Liver (tissue), 9 donors: Measurements from ENCODE around the gene PPM1K. TPM values are rescaled to one million over a fixed set of nuclear protein-coding genes. Genes with fewer than 3 reads are reported as not detected.

ENCODE experiments used
- DNase-seq: peaks from one replicate; pipeline ENCODE4 v3.0.0-alpha.2; 2017; ENCODE audit warnings: low spot score
- H3K27ac ChIP-seq, 2 donors: one replicate each; pipeline ENCODE4 v1.7.0; 2013; ENCODE audit warnings: inconsistent platforms in 2 of 2, low read length in 2 of 2, control low read depth in 1 of 2, low read depth in 1 of 2, mild to moderate bottlenecking in 1 of 2
- H3K27me3 ChIP-seq, 4 donors: one replicate each; pipeline versions ENCODE4 v1.6.1 to v1.7.0; 2013; ENCODE audit warnings: low read length in 3 of 4, inconsistent platforms in 1 of 4, mild to moderate bottlenecking in 1 of 4, moderate library complexity in 1 of 4; ENCODE audit not compliant: control insufficient read depth in 4 of 4, insufficient read depth in 4 of 4
- H3K36me3 ChIP-seq, 4 donors: one replicate each; pipeline versions ENCODE4 v1.6.1 to v1.7.0; 2013; ENCODE audit warnings: low read length in 3 of 4, mild to moderate bottlenecking in 3 of 4, low read depth in 1 of 4, moderate library complexity in 1 of 4; ENCODE audit not compliant: control insufficient read depth in 4 of 4, insufficient read depth in 3 of 4
- H3K4me1 ChIP-seq, 4 donors: one replicate each; pipeline versions ENCODE4 v1.6.1 to v1.7.0; 2013; ENCODE audit warnings: low read length in 3 of 4, mild to moderate bottlenecking in 3 of 4, moderate library complexity in 1 of 4; ENCODE audit not compliant: control insufficient read depth in 4 of 4, insufficient read depth in 4 of 4
- H3K4me3 ChIP-seq, 3 donors: one replicate each; pipeline versions ENCODE4 v1.6.1 to v1.7.0; 2013; ENCODE audit warnings: low read length in 3 of 3, control low read depth in 1 of 3, low read depth in 1 of 3, mild to moderate bottlenecking in 1 of 3
- H3K9ac ChIP-seq, 2 donors: one replicate each; pipeline ENCODE4 v1.7.0; 2013; ENCODE audit warnings: low read length in 2 of 2, mild to moderate bottlenecking in 2 of 2, moderate library complexity in 2 of 2, control low read depth in 1 of 2, low read depth in 1 of 2
- H3K9me3 ChIP-seq, 4 donors: one replicate each; pipeline versions ENCODE4 v1.6.1 to v1.7.0; 2013; ENCODE audit warnings: low read length in 3 of 4; ENCODE audit not compliant: control insufficient read depth in 4 of 4
- EGR1 ChIP-seq, 2 donors: IDR thresholded peaks; 2 replicates each; pipeline ENCODE4 v1.6.1; 2016 to 2018; ENCODE audit warnings: antibody characterized with exemption in 2 of 2, low read depth in 2 of 2
- FOXA1 ChIP-seq: IDR thresholded peaks from 2 replicates; pipeline ENCODE4 v1.6.1; 2016; ENCODE audit warnings: antibody characterized with exemption
- FOXA2 ChIP-seq: IDR thresholded peaks from 2 replicates; pipeline ENCODE4 v1.6.1; 2016; ENCODE audit warnings: antibody characterized with exemption
- GABPA ChIP-seq, 2 donors: IDR thresholded peaks in 1 of 2; conservative IDR thresholded peaks in 1 of 2; 2 replicates each; pipeline ENCODE4 v1.6.1; 2016; ENCODE audit warnings: antibody characterized with exemption in 2 of 2, mild to moderate bottlenecking in 1 of 2, moderate library complexity in 1 of 2
- HNF4A ChIP-seq, 2 donors: conservative IDR thresholded peaks; 2 replicates each; pipeline ENCODE4 v1.6.1; 2016; ENCODE audit warnings: antibody characterized with exemption in 2 of 2, mild to moderate bottlenecking in 2 of 2
- HNF4G ChIP-seq: IDR thresholded peaks from 2 replicates; pipeline ENCODE4 v1.6.1; 2016; ENCODE audit warnings: antibody characterized with exemption
- JUND ChIP-seq, 2 donors: IDR thresholded peaks; 2 replicates each; pipeline ENCODE4 v1.6.1; 2016; ENCODE audit warnings: antibody characterized with exemption in 2 of 2
- NR2F2 ChIP-seq: IDR thresholded peaks from 2 replicates; pipeline ENCODE4 v1.6.1; 2016; ENCODE audit warnings: antibody characterized with exemption
- RAD21 ChIP-seq, 2 donors: IDR thresholded peaks; 2 replicates each; pipeline ENCODE4 v1.6.1; 2016; ENCODE audit warnings: antibody characterized with exemption in 2 of 2, mild to moderate bottlenecking in 2 of 2
- SP1 ChIP-seq: IDR thresholded peaks from 2 replicates; pipeline ENCODE4 v1.6.1; 2018; ENCODE audit warnings: antibody characterized with exemption, mild to moderate bottlenecking
- TAF1 ChIP-seq: conservative IDR thresholded peaks from 2 replicates; pipeline ENCODE4 v1.6.1; 2016; ENCODE audit warnings: antibody characterized with exemption, mild to moderate bottlenecking
- YY1 ChIP-seq: IDR thresholded peaks from 2 replicates; pipeline ENCODE4 v1.6.1; 2016; ENCODE audit warnings: antibody characterized with exemption, mild to moderate bottlenecking
- WGBS: extraction: QIAGEN DNeasy Blood & Tissue Kit; methylation state at CpG from one replicate; pipeline ENCODE4 v1.1.7; 2013; 5-methylcytosine and 5-hydroxymethylcytosine counted together
- polyA plus RNA-seq, 2 donors: library from polyadenylated mRNA; stranded (reverse) in 1 of 2; unstranded in 1 of 2; fragments of 200-250 nt in 1 of 2; fragments of >200 nt in 1 of 2; fragmentation: Nextera tagmentation in 1 of 2; extraction: Ambion mirVana in 1 of 2; gene quantifications; one replicate each; pipeline versions ENCODE4 v1.2.1 to v1.2.3, GENCODE V29; 2013 to 2015
- total RNA-seq, 2 donors: library from RNA; depleted of rRNA; stranded (reverse); fragments of >200 nt; gene quantifications; one replicate each; pipeline ENCODE4 v1.2.3, GENCODE V29; 2014
- TF ChIP-seq, protein P1 (sequence below): fragments of 150-350 bp; IDR thresholded peaks from 2 replicates; pipeline ENCODE4 v1.5.1; 2017; ENCODE audit warnings: improper control_type of control experiment, low read depth, low read length; ENCODE audit not compliant: missing input control
- TF ChIP-seq, protein P2 (sequence below): IDR thresholded peaks from 2 replicates; pipeline ENCODE4 v1.6.1; 2016; ENCODE audit warnings: antibody characterized with exemption
- TF ChIP-seq, protein P3 (sequence below): IDR thresholded peaks from 2 replicates; pipeline ENCODE4 v1.6.1; 2016; ENCODE audit warnings: antibody characterized with exemption
- TF ChIP-seq, protein P4 (sequence below): IDR thresholded peaks from 2 replicates; pipeline ENCODE4 v1.6.1; 2016; ENCODE audit warnings: antibody characterized with exemption
- donor health status: healthy.
- donor health status: healthy.
- donor health status: healthy.
- donor health status: healthy.
- donor health status: healthy.

PPM1K gene
- total and polyA plus RNA-seq, 4 donors: 1.3 to 12.7 (median 6.7) TPM

DNA sequence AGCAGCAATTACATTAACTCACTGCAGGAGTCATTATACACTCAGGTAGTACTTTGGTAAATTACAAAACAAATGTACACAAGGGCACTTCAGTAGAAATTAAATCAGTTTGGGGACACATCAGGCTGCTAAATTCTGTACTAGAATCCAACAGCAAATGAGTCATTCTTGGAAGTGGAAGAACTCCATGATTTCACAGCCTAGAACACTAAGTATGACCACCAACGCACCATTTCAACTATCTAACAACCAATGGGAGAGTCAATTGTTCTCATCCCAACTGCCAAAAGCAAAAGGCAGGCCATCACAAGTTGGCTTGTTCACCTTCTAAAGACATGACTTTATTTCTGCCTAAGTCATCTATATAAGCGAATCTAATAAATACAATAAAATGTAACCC, 26.6 kb downstream of the PPM1K start (continued):
- TF ChIP-seq, protein P1, sequence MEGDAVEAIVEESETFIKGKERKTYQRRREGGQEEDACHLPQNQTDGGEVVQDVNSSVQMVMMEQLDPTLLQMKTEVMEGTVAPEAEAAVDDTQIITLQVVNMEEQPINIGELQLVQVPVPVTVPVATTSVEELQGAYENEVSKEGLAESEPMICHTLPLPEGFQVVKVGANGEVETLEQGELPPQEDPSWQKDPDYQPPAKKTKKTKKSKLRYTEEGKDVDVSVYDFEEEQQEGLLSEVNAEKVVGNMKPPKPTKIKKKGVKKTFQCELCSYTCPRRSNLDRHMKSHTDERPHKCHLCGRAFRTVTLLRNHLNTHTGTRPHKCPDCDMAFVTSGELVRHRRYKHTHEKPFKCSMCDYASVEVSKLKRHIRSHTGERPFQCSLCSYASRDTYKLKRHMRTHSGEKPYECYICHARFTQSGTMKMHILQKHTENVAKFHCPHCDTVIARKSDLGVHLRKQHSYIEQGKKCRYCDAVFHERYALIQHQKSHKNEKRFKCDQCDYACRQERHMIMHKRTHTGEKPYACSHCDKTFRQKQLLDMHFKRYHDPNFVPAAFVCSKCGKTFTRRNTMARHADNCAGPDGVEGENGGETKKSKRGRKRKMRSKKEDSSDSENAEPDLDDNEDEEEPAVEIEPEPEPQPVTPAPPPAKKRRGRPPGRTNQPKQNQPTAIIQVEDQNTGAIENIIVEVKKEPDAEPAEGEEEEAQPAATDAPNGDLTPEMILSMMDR: no peak
- TF ChIP-seq FOXA2 (no peak), NR2F2 (no peak), HNF4G (no peak), SP1 (no peak)

DNA sequence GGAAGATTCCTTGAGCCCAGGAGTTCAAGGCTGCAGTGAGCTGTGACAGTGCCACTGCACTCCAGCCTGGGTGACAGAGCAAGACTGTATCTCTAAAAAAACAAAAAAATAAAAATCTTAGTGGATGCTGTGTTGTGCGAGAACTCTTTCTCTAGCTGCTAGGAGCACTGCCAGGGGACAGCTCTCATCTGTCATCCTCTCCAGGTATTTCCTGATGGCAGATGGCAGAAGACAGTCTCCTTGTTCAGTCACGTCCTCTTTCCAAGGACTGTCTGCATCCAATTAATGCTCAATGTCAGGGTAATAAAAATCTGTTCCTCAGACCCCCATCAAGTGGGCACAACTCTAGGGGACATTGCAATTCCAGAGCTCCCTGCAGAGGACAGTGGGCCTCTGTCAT, 29.2 kb downstream of the PPM1K start:
- H3K36me3 ChIP-seq: no peaks in the 10 kb centered on the region
- 89% methylated on average over 2 of the region's 2 CpGs for WGBS
- H3K9ac ChIP-seq: no peak overlapping the region
- H3K4me3 ChIP-seq: no peak overlapping the region
- no peaks in the 10 kb centered on the region for H3K27me3 ChIP-seq
- DNase-seq: no peak
- TF ChIP-seq SP1: no peak
- TF ChIP-seq, protein P2, sequence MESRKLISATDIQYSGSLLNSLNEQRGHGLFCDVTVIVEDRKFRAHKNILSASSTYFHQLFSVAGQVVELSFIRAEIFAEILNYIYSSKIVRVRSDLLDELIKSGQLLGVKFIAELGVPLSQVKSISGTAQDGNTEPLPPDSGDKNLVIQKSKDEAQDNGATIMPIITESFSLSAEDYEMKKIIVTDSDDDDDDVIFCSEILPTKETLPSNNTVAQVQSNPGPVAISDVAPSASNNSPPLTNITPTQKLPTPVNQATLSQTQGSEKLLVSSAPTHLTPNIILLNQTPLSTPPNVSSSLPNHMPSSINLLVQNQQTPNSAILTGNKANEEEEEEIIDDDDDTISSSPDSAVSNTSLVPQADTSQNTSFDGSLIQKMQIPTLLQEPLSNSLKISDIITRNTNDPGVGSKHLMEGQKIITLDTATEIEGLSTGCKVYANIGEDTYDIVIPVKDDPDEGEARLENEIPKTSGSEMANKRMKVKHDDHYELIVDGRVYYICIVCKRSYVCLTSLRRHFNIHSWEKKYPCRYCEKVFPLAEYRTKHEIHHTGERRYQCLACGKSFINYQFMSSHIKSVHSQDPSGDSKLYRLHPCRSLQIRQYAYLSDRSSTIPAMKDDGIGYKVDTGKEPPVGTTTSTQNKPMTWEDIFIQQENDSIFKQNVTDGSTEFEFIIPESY: no peak
- no peak for TF ChIP-seq JUND (IDR thresholded peaks at IDR 0.05)
- TF ChIP-seq HNF4A (conservative IDR thresholded peaks at IDR 0.05): no peak
- TF ChIP-seq TAF1: no peak
- no peak for TF ChIP-seq FOXA1
- no peak for TF ChIP-seq EGR1 (IDR thresholded peaks at IDR 0.05; ENCODE audit: low read depth in 2 of 2)
- TF ChIP-seq YY1: no peak
- TF ChIP-seq NR2F2: no peak
- no peak for TF ChIP-seq FOXA2
- TF ChIP-seq, protein P3, sequence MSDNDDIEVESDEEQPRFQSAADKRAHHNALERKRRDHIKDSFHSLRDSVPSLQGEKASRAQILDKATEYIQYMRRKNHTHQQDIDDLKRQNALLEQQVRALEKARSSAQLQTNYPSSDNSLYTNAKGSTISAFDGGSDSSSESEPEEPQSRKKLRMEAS: no peak
- TF ChIP-seq RAD21 (IDR thresholded peaks at IDR 0.05): no peak
- TF ChIP-seq, protein P4, sequence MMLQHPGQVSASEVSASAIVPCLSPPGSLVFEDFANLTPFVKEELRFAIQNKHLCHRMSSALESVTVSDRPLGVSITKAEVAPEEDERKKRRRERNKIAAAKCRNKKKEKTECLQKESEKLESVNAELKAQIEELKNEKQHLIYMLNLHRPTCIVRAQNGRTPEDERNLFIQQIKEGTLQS: no peak
- no peak for TF ChIP-seq GABPA (IDR thresholded peaks at IDR 0.05 in 1 of 2, conservative IDR thresholded peaks at IDR 0.05 in 1 of 2)
- TF ChIP-seq, protein P1: no peak
- TF ChIP-seq HNF4G: no peak
- H3K9me3 ChIP-seq: no peaks in the 10 kb centered on the region
- H3K4me1 ChIP-seq: no peaks in the 10 kb centered on the region
- no peak overlapping the region for H3K27ac ChIP-seq
